ENCODE data around the gene DNER. TPM values are rescaled to one million over a fixed set of nuclear protein-coding genes. Genes with fewer than 3 reads are reported as not detected.

The DNER gene
- total and polyA plus RNA-seq, 2 of the 13 experiments (the other 11 are each of a cell fraction or from before 2014, with no cell fraction given) = not detected

- no peak for TF ChIP-seq ZNF253 (CRISPR knock-in tag; IDR thresholded peaks at IDR 0.05; ENCODE audit: borderline replicate concordance)
- TF ChIP-seq ZNF33A (CRISPR knock-in tag; IDR thresholded peaks at IDR 0.05; ENCODE audit: borderline replicate concordance) = no peak
- no peak for TF ChIP-seq ZNF3 (CRISPR knock-in tag; IDR thresholded peaks at IDR 0.05)
- peak; percentile 43; the same call in 1 of the 2 replicates for TF ChIP-seq TFE3 (CRISPR knock-in tag; IDR thresholded peaks at IDR 0.05)
- peak; percentile 54; the same call in 1 of the 2 replicates for TF ChIP-seq YEATS2 (CRISPR knock-in tag; IDR thresholded peaks at IDR 0.05; ENCODE audit: borderline replicate concordance)
- TF ChIP-seq MAX (IDR thresholded peaks at IDR 0.05) = no peak
- 0 out of 2 replicates have a peak, but pooled peaks have one; percentile 35 for TF ChIP-seq GFI1 (CRISPR knock-in tag; IDR thresholded peaks at IDR 0.05; ENCODE audit: borderline replicate concordance)
- TF ChIP-seq NFE2 (CRISPR knock-in tag; IDR thresholded peaks at IDR 0.05) = no peak
- TF ChIP-seq NFYC (CRISPR knock-in tag; IDR thresholded peaks at IDR 0.05) = no peak
- peak; percentile 94 for TF ChIP-seq TOPORS (CRISPR knock-in tag; IDR thresholded peaks at IDR 0.05)
- 0 out of 2 replicates have a peak, but pooled peaks have one; percentile 60 for TF ChIP-seq HMGXB3 (CRISPR knock-in tag; IDR thresholded peaks at IDR 0.05; ENCODE audit: borderline replicate concordance)
- TF ChIP-seq ZNF430 (CRISPR knock-in tag; IDR thresholded peaks at IDR 0.05) = peak; percentile 55; the same call in 1 of the 2 replicates
- TF ChIP-seq U2AF2 (IDR thresholded peaks at IDR 0.05; ENCODE audit: low read depth, low read length) = no peak
- no peak for TF ChIP-seq ZKSCAN5 (CRISPR knock-in tag; IDR thresholded peaks at IDR 0.05)
- no peak for TF ChIP-seq SNAPC5 (CRISPR knock-in tag; IDR thresholded peaks at IDR 0.05; ENCODE audit: borderline replicate concordance)
- TF ChIP-seq ZNF180 (CRISPR knock-in tag; IDR thresholded peaks at IDR 0.05; ENCODE audit: borderline replicate concordance, low read depth) = no peak
- TF ChIP-seq ZNF350 (CRISPR knock-in tag; IDR thresholded peaks at IDR 0.05; ENCODE audit: borderline replicate concordance, low read depth) = 0 out of 2 replicates have a peak, but pooled peaks have one; percentile 52
- peak; percentile 43; the same call in 1 of the 2 replicates for TF ChIP-seq ZBTB21 (CRISPR knock-in tag; IDR thresholded peaks at IDR 0.05)
- TF ChIP-seq EZH2 (conservative IDR thresholded peaks at IDR 0.05; ENCODE audit: low read depth, low read length) = peak; percentile 38; the same call in 1 of the 2 replicates
- TF ChIP-seq ZNF382 (CRISPR knock-in tag; IDR thresholded peaks at IDR 0.05; ENCODE audit: borderline replicate concordance) = no peak
- no peak for TF ChIP-seq ARNT2 (CRISPR knock-in tag; IDR thresholded peaks at IDR 0.05; ENCODE audit: low read depth)
- no peak for TF ChIP-seq SETDB1 (CRISPR knock-in tag; IDR thresholded peaks at IDR 0.05; ENCODE audit: borderline replicate concordance)
Measured at GRCh38 chr2:229714736-229715541, 584 bp upstream of the DNER start (continued).

Data from HepG2 (cell line).